Measurements from ENCODE around the gene CARS2. TPM values are rescaled to one million over a fixed set of nuclear protein-coding genes. Genes with fewer than 3 reads are reported as not detected.

Gene CARS2
- total RNA-seq, 4 donors from 2014 or later, result 22.5 to 34.8 (median 28.0) TPM

DNA sequence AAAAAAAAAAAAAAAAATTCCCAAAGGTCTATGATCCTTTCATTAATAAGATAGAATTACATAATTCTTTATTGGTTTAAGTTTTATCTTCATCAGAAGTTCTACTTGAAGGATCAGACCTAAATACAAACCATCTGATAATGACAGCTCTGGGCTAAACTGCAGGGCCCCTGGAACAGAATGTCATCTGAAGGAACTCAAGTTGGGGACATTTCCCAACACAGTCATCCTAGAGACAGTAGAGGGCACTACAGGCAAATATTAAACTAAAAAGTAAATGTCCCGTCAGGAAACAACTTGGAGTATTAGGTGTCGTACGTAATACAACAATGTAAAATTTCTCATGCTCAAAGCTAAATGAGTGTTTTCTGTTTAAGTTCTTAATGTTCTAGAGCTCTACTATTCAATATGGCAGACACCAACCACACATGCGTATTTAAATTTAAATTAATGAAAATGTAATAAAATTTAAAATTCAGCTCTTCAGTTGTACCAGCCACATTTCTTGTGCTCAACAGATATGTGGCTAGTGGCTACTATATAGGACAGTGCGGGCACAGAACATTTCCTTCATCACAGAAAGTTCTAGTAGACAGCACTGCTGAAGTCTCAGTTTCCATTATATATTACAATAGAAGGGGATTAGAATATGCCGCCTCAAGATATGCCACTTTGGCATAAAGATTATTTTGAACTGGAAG lies 112.3 kb downstream of the CARS2 start:
- peak; percentile 96 to 99 for ATAC-seq
- no peaks in the 10 kb centered on the region for H3K27me3 ChIP-seq

DNA sequence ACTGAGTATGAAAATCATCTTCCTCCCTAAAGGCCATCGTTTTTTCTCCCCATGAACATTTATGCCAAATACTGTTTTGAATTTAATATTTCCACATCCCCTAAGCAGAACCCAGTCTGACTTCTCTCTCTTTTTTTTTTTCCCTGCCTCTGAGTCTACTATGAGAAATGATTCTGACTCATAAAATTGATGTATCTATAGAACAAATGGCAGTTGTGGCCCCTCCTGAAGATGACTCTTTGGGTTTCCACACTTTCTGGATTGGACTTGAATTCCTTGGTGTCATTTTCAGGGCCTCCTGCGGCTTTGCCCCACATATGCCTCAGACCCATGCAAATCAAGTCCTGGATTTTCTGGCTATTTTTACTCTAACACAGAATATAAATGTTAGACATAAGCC lies 113.3 kb downstream of the CARS2 start:
- in situ Hi-C loops (cut with MboI; ENCODE audit: low sequenced_read_pairs in 4 of 4), result loop anchor here in 2 of 4 donors (10.0 kb wide), 1 partner anchor 222 kb away; no protein-coding TSS in a partner anchor

More for the DNA sequence above, 112.3 kb downstream of the CARS2 start:
- in situ Hi-C loops (cut with MboI; ENCODE audit: low sequenced_read_pairs in 4 of 4) (loop anchor here in 2 of 4 donors (10.0 kb wide), 1 partner anchor 221 kb away; no protein-coding TSS in a partner anchor), intact Hi-C loops (cut with DNase I; ENCODE audit: low total_unique reads) (loop anchor here (1.0 kb wide), 1 partner anchor 226 kb away; no protein-coding TSS in a partner anchor)
- Histone ChIP-seq H3K27ac (no peak overlapping the region), H3K4me3 (no peak overlapping the region), H3K9me3 (no peaks in the 10 kb centered on the region), H3K36me3 (no peaks in the 10 kb centered on the region), H3K4me1 (no peaks in the 10 kb centered on the region)
- no peak for DNase-seq
- no peak for TF ChIP-seq POLR2A (IDR thresholded peaks at IDR 0.05)
- TF ChIP-seq, protein P1, sequence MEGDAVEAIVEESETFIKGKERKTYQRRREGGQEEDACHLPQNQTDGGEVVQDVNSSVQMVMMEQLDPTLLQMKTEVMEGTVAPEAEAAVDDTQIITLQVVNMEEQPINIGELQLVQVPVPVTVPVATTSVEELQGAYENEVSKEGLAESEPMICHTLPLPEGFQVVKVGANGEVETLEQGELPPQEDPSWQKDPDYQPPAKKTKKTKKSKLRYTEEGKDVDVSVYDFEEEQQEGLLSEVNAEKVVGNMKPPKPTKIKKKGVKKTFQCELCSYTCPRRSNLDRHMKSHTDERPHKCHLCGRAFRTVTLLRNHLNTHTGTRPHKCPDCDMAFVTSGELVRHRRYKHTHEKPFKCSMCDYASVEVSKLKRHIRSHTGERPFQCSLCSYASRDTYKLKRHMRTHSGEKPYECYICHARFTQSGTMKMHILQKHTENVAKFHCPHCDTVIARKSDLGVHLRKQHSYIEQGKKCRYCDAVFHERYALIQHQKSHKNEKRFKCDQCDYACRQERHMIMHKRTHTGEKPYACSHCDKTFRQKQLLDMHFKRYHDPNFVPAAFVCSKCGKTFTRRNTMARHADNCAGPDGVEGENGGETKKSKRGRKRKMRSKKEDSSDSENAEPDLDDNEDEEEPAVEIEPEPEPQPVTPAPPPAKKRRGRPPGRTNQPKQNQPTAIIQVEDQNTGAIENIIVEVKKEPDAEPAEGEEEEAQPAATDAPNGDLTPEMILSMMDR (IDR thresholded peaks at IDR 0.05 in 4 of 5, conservative IDR thresholded peaks at IDR 0.05 in 1 of 5), result peak; percentile 54 to 70 (median 65)

More for the DNA sequence above, 113.3 kb downstream of the CARS2 start:
- Histone ChIP-seq H3K27me3 (no peaks in the 10 kb centered on the region), H3K27ac (no peak overlapping the region), H3K9me3 (no peaks in the 10 kb centered on the region), H3K36me3 (no peaks in the 10 kb centered on the region), H3K4me3 (no peak overlapping the region), H3K4me1 (no peaks in the 10 kb centered on the region)
- TF ChIP-seq, protein P1 (IDR thresholded peaks at IDR 0.05 in 4 of 5, conservative IDR thresholded peaks at IDR 0.05 in 1 of 5), result no peak
- no peak for TF ChIP-seq POLR2A (IDR thresholded peaks at IDR 0.05)
- intact Hi-C loops (cut with DNase I; ENCODE audit: low total_unique reads), result loop anchor here (1.0 kb wide), 1 partner anchor 227 kb away; no protein-coding TSS in a partner anchor
- DNase-seq (no peak), ATAC-seq (no peak)

Other genes with a start within 250 kb of the CARS2 start
- gene RAB20, start 144.4 kb downstream of the CARS2 start, total RNA-seq, result 1 to 10 TPM in 2 of 4 donors, under 1 TPM in 2; 0.31 to 9.1 (median 2.0) TPM
- 10 to 100 TPM; 17.9 to 24.7 (median 21.5) TPM for gene NAXD, start 90.6 kb downstream of the CARS2 start, total RNA-seq
- 10 to 100 TPM in 2 of 4 donors, 1 to 10 TPM in 2; 5.9 to 18.2 (median 13.5) TPM for gene ING1, start 7.6 kb upstream of the CARS2 start, total RNA-seq
- gene ANKRD10, start 209.0 kb upstream of the CARS2 start, total RNA-seq, result 100 to 1,000 TPM; 145 to 381 (median 164) TPM